Fibroblast of pulmonary artery (primary cell): Measurements from ENCODE around the gene OOEP.

Experiments
- DNase-seq: peaks from one replicate; pipeline ENCODE4 v3.0.0-alpha.2; 2010; ENCODE audit warnings: low read depth
- H3K4me3 ChIP-seq: replicated peaks from 2 replicates; pipeline ENCODE4 v1.5.1; 2011; ENCODE audit warnings: low read depth, mild to moderate bottlenecking, control low read depth, low read length, moderate library complexity
- CTCF ChIP-seq: IDR thresholded peaks from 2 replicates; pipeline ENCODE4 v1.5.1; 2011; ENCODE audit warnings: mild to moderate bottlenecking, control low read depth, low read length, inconsistent platforms; ENCODE audit errors: missing control alignments

Gene OOEP

GRCh38 chr6:73369563-73369962 lies at the start of gene OOEP:
Gene OOEP (minus strand): TSS chr6:73369897. CDS start chr6:73369792, 105 bp downstream.
- no peak within 1 kb of the TSS for H3K4me3 ChIP-seq
- DNase-seq = no peak
- TF ChIP-seq CTCF = no peak

DNA sequence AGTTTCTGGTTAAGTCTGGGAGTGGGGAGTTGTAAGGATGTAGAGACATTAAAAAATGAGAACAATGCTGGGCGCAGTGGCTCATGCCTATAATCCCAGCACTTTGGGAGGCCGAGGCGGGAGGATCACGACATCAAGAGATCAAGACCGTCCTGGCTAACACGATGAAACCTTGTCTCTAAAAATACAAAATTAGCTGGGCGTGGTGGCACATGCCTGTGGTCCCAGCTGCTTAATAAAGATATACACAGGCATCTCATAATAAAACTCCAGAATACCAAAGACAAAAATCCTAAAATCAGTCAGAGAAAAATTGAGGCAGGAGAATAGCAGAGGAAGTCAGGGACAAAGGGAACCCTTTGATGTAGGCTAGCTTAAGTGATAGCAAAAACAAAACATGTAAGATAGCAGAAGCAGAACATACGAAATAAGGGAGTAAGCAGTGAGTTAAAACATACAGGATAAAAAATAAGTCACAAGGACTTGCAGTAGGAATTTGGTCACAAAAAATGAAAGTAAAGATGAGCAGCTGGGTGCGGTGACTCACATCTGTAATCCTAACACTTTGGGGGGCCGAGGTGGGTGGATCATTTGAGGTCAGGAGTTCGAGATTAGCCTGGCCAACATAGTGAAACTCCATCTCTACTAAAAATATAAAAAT lies 48.5 kb upstream of the OOEP start:
- no peak for DNase-seq
- TF ChIP-seq CTCF = no peak

GRCh38 chr6:73413102-73413501 lies 43.4 kb upstream of the OOEP start:
- DNase-seq = no peak

More for the DNA sequence above, 48.5 kb upstream of the OOEP start:
- no peak overlapping the region for H3K4me3 ChIP-seq

GRCh38 chr6:73409395-73409794 lies 39.7 kb upstream of the OOEP start:
- DNase-seq = peak; percentile 43
- H3K4me3 ChIP-seq = no peak overlapping the region
- no peak for TF ChIP-seq CTCF

More at GRCh38 chr6:73413102-73413501, 43.4 kb upstream of the OOEP start:
- H3K4me3 ChIP-seq = no peak overlapping the region
- no peak for TF ChIP-seq CTCF

GRCh38 chr6:73400656-73401055 lies 31.0 kb upstream of the OOEP start:
- DNase-seq = no peak
- TF ChIP-seq CTCF = no peak
- no peak overlapping the region for H3K4me3 ChIP-seq

GRCh38 chr6:73395875-73396274 lies 26.2 kb upstream of the OOEP start:
- no peak for DNase-seq
- no peak overlapping the region for H3K4me3 ChIP-seq
- no peak for TF ChIP-seq CTCF
